Fibroblast of skin of left biceps (primary cell): ENCODE data around the gene NETO2.
"Not testable (repeated sequence)": the region's sequence is repeated elsewhere in the genome, so short reads cannot be mapped to it uniquely, and the experiment has no call there.

Experiments used
- DNase-seq, 2 experiments: peaks; one replicate each; pipeline ENCODE4 v3.0.0-alpha.2; 2013; ENCODE audit warnings: low read depth in 2 of 2

Gene NETO2

DNA sequence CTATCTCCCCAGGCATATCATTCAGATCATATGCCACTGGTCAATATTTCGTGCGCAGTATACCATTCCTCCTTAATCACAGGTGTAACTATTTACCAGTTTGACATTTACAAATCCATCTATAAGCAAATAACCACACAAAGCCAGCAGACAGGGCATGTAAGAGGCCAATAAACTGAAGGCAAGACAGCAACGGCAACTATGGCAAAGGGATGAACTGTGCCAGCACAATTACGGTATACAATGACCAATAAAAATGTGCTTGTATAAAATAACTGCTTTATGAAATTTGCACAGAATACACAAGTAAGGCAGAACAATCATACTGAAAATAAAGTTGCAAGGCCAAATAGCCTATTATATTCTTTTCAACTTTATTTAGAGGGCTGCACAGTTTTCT lies 9.2 kb downstream of the NETO2 start:
- no peak for DNase-seq

DNA sequence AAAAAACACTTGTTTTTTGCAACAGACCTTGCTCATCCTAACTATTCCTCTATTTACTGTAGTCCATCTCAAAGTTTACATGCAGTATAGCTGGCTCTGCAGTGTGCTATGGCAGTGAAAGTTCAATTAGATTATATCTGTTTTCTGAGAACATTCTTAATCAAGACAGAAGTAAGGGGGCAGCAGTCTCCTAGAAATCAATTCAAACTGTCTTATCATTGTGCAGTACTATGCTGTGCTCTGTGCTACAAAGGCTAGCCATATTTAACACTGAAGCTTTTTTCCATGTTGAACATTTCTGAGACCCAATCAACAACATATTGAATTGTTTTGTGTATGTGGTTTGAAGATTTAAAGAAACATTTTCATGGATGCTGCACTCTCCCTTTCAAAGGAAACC lies 11.4 kb downstream of the NETO2 start:
- no peak for DNase-seq

DNA sequence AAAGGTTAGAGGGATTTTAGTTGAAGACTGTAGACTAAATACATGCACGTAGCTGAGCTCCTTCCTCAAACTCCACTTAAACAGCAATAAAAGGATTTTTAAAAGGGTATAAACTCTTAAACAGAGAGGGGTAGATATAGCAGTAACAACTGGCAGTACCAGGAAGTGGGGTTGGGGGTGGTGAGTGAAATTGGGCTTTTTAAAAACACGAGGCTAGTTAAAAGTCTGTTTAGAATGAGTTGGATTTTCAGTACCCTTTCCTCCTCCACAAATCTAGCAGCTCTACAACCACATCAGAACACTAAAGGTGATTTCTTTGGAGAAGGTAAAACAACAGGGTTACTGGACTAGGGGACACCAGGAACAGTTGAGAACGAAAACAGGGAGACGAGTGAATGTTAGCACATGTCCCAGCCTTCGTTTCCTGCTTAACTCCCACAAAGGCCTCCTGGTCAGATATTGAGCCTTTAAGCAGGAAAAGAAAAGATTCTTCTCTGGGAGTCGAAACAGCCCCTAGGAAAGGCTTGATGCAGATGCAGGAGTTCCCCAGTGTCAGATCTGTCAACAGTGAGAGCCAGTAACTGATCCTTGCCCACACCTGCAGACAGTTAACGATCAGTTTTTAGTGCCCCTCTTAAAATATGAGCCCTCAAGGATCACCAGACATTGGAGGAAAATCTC lies 13.8 kb downstream of the NETO2 start:
- no peak for DNase-seq

DNA sequence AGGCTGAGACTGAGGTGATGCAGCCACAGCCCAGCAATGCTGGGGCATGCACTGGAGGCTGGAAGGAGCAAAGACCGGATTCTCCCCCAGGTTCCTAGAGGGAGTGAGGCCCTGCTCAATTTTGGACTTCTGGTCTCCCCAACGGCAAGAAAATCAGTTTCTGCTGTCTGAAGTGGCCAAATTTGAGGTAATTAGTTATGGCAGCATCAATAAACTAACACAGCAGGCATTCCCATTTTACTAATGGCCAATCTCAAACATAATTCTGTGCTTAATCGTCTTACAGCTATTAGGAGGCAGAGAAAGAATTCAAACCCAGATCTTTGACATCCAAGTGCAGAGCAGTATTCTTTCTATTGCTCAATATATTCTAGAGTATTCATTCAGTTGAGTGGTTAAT lies 16.2 kb downstream of the NETO2 start:
- DNase-seq, result no peak

DNA sequence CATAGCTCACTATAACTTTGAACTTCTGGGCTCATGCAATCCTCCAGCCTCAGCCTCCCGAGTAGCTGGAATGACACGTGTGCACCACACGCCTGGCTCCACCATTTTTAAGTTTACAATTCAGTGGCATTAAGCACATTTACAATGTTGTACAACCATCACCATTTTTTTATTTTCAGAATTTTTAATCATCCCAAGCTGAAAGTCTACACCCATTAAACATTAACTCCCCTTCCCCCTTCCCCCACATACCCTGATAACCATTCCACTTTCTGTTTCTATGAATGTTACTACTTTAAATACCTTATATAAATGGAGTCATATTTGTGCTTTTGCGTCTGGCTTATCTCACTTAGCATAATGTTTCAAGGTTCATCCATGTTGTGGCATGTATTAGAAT lies 18.0 kb downstream of the NETO2 start:
- no peak for DNase-seq

DNA sequence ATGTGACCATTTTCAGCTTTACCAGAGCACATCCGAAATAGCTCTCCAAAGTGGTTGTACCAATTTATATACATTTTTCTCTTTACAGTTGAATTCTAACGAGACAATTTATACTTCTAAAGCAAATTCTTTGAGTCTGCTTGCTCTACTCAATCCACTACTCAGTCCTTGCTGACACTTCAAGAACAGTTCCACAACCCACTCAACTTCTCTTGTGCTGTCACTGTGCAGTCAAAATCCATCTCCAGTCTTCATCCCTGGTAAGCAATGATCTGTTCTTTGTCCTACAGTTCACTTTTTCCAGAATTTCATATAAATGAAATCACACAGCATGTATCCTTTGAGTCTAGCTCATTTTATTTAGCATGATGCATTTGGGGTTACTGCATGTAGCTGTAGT lies 30.6 kb downstream of the NETO2 start:
- no peak for DNase-seq

DNA sequence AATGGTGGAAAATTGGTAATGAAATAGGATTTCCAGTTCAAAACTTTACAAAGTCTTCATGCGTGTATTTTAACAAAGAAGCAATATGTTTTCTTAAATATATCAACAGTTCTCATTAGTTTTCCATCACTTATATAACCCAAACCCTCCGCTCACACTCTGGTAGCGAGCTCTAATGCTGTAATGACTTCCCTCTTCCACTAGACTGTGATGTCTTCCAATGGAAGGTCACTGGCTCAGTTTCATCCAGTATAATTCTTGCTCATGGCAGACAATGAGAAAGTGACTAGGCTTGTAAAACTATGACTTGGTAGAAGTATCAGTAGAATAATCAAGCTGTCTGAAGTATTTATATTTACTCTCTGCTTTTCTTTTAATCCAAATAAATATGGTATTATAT lies 32.8 kb downstream of the NETO2 start:
- no peak for DNase-seq

DNA sequence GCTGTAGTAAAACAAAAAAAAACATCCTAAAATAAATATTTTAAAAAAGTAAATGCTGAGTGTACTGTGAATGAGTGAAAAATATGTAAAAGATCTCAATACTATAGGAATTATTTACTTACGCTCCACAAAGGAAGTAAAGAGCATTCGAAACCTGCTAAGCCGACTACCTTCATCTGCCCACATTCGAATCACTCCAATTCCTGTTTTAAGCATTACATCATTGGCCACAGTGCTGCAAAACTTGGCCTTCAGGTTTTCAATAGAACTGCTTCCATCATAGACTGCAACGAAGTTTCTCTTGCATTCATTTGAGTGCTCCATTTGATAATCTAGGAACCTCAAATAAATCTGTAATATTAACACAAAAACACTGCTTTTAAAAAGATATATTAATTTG lies 34.4 kb downstream of the NETO2 start:
- DNase-seq, result no peak

DNA sequence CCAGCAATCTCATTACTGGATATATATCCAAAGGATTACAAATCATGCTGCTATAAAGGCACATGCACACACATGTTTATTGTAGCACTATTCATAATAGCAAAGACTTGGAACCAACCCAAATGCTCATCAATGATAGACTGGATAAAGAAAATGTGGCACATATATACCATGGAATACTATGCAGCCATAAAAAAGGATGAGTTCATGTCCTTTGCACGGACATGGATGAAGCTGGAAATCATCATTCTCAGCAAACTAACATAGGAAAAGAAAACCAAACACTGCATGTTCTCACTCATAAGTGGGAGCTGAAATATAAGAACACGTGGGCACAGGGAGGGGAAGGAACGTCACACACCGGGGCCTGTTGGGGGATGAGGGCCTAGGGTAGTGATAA lies 40.8 kb downstream of the NETO2 start:
- DNase-seq, result not testable (repeated sequence)

DNA sequence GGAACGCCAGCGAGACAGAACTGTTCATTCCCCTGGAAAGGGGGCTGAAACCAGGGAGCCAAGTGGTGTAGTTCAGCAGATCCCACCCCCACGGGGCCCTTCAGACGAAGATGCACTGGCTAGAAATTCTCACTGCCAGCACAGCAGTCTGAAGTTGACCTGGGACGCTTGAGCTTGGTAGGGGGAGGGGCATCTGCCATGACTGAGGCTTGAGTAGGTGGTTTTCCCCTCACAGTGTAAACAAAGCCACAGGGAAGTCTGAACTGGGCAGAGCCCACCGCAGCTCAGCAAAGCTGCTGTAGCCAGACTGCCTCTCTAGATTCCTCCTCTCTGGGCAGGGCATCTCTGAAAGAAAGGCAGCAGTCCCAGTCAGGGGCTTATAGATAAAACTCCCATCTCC lies 46.6 kb downstream of the NETO2 start:
- not testable (repeated sequence) for DNase-seq

DNA sequence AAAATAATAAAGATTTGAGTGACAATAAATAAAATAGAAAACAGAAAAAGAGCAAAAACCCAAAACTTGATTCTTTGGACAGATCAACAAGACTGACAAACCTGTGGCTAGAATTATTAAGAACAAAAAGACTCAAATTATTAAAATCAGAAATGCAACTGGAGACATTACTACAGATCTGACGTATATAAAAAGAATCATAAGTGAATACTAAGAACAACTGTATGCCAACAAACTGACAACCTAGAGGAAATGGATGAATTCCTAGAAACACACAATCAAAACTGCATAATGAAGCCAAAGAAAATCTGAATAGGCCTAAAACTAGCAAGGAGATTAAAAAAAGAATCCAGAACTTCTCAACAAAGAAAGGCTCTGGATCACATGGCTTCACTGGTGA lies 47.4 kb downstream of the NETO2 start:
- no peak for DNase-seq

DNA sequence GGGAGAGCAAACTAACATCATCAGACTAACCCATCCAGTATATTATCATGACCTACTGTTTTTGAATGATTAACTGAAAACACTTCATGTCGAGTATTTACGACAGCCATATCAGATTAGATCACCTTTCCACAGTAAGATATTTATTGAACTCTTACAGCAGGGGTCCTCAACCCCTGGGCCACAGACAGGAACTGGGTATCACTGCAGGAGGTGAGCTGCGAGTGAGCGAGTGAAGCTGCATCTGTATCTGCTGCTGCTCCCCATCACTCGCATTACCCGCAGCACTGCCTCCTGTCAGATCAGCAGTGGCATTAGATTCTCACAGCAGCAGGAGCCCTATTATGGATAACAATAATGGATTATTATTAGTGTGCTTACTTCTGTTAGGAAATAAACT lies 59.5 kb downstream of the NETO2 start:
- no peak for DNase-seq

DNA sequence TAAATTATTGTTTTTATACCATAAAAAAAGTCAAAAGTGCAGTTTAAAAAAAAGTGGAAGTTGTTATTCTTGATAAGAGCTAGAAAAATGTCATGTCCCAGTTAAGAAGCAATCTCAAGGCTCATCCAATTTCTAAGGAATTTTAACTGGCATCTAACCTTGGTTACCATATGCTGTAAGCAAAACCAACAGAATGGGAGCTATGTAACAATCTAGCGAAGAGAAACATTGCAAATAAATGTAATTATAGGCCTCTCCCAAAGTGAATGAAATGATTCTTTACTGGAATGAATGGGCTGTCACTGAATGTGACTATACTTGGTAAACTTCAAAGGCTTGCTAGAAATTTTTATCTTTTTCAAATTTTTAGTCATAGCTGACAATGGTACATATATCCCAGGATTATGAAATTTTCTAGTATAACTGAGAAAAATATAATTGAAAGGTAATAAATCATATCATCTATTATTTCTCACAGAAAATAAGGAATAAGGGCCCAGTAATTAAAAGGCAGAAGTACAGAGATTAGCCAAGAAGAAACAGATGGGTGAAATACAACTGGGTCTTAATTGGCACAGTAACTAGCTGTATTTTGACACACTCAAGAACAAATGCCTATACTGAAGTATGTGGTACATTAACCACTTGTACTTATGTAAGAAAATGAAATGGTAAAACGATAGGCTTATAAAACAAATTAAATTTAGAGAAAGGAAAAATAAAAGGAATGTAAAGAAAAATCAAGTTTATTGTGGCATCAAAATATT lies 61.5 kb downstream of the NETO2 start:
- DNase-seq, result no peak

DNA sequence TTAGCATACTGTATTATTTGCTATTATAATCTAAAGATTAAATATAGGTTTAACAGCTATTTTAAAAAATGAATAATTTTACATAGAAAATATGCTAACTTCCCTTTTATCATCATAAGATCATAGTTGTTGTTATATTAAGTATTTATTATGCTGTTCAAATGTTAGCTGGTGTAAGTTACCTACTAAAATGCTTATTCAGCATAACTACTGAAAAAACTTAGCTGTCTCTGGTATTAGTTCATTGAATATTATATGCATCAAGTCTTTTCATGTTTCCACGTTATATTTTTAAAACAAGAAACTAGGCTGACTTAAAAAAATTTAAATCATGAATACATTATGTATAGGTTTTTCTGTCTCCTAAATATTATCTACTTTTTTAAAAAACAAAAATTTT lies 62.6 kb downstream of the NETO2 start:
- DNase-seq, result no peak

DNA sequence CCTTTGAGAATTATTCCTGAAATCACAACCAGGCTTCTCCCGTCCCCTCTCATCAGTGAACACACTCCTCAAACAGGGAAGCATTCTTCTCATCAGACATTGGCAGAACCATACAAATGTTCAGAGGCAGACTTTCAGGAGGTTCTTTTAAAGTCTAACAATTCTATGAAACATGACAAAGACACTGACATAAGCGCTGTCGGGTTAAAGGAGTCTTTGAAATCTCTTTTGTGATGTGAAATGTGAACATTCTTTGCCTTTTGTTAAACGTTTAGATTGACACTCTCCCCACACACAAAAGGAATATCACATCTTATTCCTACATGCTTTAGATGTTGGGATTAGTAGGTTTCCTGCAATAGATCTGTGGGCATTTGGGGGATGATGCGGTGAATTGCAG lies 63.9 kb downstream of the NETO2 start:
- no peak for DNase-seq

DNA sequence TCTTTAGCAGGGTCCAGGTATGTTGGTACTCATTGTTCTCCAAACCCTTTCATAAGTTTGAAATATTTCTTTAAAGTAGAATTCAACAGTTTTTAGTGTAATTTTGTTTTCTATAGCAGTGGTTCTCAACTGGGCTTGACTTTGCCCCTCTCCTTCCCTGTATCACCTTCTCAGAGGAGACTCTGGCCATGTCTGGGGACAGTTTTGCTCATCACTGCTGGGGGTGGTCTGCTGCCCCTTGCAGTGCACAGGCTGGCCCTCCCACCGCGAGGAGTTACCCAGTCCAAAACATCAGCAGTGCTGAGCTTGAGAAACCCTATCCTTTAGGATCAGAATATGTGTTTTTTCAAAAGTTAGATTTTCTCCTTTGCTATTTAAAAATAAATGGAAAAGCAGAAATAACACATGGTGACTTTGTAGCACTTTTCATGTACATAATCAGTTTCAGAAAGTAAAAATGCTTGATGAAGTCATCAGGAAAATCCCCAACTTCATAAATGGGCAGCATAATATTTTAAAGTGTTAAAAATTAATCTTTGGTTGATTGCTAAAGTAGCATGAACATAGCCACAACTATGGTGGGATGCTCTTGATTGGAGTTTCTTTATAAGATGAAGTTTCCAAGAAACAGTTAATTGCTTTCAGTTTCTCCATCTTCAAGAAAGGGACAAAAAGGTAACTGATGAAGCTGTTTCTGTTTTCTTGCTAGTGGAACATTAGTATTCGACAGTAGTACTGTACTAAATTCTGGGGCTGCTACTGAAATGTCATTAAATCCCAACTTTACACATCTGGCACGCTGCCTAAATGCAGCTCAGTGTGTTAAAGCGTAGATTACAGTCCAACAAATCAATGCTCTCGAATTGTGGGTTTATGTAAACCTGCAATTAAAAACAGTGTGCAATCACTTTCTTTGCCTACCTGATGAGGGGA lies 70.3 kb downstream of the NETO2 start:
- DNase-seq, result no peak

DNA sequence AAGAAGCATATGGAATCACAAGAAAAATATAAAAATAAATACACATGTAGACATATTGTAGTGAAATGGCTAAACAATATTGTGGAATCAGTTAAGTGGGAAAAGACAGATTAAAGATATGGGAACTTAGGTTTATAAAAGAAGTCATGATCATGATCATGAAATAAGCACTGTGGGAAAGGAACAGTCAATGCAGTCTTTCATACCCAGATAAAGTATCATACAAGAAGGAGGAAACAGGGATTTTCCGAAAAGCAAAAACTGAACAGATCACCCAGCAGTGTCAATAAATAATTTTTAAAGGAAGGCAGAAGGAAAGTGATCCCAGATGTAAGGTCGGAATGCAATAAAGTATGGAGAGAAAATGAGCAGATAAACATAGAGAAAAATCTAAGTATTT lies 71.6 kb downstream of the NETO2 start:
- no peak for DNase-seq

DNA sequence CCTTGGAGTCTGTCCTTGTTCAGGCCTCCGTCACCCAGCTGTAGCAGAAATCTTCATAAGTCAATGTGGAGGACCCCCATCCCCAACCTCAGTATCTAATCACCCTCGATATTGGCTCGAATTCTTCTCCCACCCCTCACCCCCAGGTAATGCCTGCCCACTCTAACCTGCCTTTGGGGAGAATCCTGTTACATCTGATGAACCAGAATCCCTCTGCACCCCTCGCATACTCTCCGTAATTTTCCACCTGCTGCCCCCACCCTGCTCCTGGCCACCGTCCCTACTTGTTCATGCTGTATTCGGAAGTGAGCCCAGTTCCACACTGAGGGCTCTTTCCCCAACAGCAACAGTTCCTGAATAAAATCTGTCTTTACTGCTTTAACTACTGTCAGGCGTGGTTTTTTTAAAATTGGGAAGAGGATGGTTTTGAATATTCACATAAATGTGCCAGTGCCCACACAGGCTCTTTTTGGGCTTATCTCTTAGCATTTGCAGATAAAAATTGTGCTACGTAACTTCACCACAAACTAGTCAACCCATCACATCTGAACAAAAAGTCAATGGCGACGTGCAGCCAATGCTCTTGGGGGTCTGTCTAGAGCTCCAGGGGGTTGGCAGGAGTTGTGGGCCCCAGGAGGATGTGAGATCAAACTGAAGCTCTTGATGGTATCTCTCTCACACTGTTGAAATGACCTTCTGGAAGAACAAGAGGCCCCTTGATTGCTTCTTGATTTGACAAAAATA lies 73.7 kb downstream of the NETO2 start:
- no peak for DNase-seq

DNA sequence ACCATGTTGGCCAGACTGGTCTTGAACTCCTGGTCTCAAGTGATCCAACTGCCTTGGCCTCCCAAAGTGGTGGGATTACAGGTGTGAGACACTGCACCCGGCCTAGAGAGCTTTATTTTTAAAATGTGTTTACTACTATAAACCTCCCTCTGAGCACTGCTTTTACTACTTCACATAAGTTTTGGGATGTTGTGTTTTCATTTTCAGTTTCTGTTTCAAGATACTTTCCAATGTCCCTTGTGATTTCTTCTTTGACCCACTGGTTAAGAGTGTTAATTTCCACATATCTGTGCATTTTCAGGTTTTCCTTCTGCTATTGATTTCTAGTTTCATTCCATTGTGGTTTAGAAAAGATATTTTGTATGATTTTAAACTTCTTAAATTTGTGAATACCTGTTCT lies 74.4 kb downstream of the NETO2 start:
- no peak for DNase-seq

DNA sequence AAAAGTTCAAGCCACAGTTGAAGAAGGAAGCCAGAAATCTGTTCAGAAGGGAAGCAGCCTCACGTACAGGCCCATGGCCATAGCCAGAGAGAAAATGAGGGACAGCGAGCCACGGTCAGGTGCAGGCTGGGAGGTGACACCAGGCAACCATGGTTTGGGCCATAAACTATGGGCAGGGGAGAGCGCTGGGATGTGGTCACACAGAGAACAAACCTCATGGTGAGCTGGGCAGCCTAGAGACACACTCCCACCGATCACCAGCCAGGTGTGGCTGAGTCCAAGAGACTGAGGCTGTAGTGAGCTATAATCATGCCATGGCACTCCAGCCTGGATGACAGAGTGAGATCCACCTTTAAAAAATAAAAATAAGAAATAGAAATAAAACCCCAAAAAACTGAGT lies 76.5 kb downstream of the NETO2 start:
- DNase-seq, result no peak

DNA sequence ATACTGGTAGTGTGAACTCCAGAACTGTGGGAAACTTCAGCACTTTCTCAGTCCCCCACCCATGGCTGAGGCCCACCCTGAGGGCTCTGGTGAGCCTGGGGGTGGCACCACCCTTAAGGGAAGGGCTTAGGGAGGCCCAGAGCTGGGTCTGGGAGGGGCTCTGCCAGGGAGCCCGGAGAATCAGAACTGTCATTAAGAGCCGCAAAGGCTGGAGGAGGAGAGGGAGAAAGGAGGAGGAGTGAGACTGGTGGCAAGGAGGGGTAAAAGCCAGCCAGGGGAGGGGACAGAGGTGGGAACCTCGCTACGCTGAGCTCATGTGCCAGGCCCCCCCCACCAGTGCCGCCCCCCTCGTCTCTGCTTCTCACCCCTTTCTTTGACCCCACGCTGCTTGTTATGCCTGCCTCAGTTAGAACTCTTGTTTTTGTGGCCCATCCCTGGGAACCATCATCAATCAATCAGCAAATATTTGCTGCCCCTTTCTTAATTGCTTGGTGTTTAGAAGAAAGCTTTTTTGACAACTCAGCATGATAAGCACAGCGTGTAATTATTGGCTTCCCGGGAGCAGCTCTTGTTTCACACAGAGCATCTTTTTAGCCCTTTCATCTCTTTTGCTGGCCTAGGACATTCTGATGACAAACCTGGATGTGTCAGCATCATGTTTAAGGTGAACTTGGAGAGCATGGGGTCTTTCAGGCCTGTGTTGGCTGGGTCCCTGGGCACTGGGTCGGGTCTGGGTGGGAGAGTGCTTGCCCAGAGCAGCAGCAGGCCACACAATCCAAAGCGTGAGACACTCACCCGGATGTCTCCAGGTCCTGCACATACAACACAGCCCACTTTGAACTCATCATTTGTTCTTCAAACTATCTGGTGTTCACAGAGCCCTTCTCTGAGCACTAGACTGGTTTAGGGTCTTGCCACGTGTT lies 77.7 kb downstream of the NETO2 start:
- DNase-seq, result no peak
